Measurements from ENCODE around the gene RHNO1.

- TF ChIP-seq CTCF (conservative IDR thresholded peaks at IDR 0.05; ENCODE audit: low read depth, low read length) (no peak), EZH2 (IDR thresholded peaks at IDR 0.05; ENCODE audit: borderline replicate concordance, low read depth, low read length, poor library complexity, severe bottlenecking) (no peak)
These were observed 2.8 kb downstream of the RHNO1 start for GRCh38 chr12:2879853-2880252.
